ENCODE data around the gene OR1L8. TPM values are rescaled to one million over a fixed set of nuclear protein-coding genes. Genes with fewer than 3 reads are reported as not detected.
"Not testable (repeated sequence)": the region's sequence is repeated elsewhere in the genome, so short reads cannot be mapped to it uniquely, and the experiment has no call there.

Gene OR1L8, protein sequence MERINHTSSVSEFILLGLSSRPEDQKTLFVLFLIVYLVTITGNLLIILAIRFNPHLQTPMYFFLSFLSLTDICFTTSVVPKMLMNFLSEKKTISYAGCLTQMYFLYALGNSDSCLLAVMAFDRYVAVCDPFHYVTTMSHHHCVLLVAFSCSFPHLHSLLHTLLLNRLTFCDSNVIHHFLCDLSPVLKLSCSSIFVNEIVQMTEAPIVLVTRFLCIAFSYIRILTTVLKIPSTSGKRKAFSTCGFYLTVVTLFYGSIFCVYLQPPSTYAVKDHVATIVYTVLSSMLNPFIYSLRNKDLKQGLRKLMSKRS
- polyA plus RNA-seq (2013, experiment 1 of 2; ENCODE audit: insufficient read length), result not detected
- not detected for polyA plus RNA-seq (2013, experiment 2 of 2; ENCODE audit: insufficient read length)

DNA sequence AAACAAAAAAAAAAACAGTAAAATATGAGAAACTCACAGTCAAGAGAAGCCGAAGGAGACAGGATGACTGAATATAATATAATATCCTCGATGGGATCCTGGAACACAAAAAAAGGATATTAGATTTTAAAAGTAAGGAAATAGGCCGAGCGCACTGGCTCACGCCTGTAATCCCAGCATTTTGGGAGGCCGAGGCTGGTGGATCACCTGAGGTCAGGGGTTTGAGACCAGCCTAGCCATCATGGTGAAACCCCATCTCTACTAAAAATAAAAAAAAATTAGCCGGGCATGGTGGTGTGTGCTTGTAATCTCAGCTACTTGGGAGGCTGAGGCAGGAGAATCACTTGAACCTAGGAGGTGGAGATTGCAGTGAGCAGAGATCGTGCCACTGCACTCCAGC lies at the start of gene OR1L8:
Gene OR1L8 (minus strand): TSS at position 101 of the 400 bp plus-strand sequence. CDS start 14,907 bp downstream, outside the sequence.
- not testable (repeated sequence) for DNase-seq

DNA sequence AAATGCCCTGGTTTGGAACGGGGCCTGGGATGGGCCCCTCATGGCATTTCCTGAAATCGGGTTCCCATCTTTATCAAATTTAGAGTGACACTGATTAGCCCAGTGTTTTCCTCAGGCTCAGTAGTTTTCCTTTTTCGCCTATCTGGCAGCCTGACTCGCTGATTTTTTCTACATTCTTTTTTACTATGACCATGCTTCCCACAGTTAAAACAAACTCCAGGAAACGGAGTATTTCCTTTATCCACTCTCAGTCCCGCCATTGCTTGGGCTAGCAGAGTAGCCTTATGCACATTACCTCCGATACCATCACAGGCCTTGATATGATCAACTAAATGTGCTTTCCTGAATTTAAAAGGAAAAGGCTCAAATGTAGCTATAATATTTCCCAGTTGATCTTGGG lies 36.8 kb upstream of the OR1L8 start:
- no peak for DNase-seq

DNA sequence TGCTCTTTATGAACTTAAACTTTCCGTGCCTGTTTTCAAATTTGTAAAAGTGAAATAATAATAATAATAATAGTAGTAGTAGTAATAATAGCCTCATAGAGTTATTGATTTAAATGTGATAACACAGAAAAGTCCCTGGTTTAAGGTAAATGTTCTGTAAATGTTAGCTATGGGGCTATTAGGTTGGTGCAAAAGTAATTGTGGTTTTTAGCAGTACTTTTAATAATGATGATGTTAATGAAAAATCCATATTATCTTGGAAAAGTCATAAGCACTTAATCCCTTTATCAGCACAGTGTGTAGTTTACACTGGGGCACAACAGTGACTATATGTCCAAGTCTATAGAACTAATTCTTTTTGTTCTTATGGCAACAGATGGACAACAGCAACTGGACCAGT lies 31.2 kb upstream of the OR1L8 start, which contains the start of gene OR1Q1:
Gene OR1Q1 (plus strand): TSS at position 377 of the 400 bp plus-strand sequence. CDS start 0 bp downstream, at position 377.
- DNase-seq, result no peak

DNA sequence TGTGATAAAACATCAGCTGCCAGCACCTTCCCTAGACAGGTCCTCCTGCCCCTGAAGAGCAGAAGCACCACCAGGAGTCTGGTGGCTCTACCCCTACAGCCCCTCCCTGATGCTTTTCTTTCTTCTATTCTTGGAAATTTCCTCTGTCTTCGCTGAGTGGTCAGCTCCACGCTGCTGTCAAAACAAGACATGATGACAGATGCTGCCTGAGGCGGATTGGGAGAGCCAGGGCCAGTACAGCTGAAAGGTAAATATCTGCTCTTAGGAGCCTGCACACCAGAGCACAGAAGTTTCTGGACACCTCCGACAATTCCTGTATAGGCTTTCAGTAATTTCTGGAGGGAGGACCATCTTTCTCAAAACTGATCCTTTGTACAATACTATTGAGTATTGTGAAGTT lies 26.6 kb upstream of the OR1L8 start:
- no peak for DNase-seq

DNA sequence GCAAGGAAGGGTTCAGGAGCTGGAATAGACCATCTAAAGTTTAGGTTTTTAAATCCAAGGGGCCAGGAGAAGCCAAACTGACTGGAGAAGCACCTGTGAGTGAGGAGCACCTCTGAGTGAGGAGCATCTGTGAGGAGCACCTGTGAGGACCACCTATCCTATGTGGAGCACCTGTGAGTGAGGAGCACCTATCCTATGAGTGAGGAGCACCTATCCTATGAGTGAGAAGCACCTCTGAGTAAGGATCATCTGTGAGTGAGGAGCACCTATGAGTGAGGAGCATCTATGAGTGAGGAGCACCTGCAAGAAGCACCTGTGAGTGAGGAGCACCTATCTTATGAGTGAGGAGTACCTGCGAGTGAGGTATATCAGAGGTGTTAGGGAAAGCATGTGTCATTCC lies 23.4 kb upstream of the OR1L8 start:
- no peak for DNase-seq

DNA sequence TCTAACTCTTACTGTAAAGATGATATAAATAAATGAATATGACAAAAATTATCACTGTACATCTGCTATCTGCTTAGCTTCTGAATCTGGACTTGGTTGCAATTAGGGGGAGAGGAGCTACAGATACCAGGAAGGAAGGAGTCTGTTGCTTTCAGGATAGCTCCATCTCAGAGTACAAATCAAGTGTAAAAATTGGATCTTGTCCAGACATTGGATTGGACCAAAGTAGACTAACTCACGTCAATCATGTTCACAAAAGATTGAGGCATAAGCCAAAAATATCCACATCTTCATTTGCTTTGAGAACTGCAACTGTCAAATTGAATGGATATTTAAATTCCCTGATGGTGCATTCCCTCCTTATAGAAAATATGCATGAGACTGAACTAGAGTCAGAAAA lies 22.5 kb upstream of the OR1L8 start:
- DNase-seq, result no peak

DNA sequence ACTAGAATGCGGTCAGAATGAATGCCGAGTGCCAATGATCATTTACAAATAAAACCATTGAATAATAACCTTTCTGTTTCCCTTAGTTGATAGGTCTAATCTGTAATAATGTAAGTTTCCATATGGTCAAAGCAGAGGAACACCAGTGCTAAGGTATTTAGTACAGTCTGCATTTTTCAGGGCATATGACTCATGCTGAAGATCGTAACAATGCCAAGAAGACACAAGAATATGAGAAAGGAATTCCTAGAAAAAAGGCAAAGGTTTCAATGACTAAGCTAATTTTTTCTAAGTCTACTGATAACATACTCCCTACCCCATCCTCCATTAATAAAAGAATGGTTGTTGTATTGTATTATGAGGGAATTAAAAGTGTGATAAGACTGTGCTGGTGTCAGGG lies 2.8 kb downstream of the OR1L8 start:
- peak; percentile 28 for DNase-seq

DNA sequence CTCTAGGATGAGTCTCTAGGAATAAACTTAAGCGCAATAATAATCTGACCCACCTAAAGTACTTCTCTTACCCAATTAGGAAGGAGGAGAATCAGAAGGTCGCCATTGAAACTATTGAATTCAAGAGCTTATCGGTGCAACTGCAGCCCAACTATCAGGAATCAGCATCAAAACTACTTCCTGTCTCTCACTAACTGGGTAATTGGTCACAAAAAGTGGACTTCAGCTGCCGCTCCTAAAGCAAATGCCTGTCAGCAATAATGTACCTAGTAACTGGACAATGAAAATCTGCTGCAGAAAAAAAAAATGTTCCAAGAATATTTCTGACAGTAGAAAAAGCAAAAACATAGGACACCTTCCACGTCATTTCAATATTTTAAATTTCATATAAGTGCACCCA lies 3.3 kb downstream of the OR1L8 start:
- no peak for DNase-seq

DNA sequence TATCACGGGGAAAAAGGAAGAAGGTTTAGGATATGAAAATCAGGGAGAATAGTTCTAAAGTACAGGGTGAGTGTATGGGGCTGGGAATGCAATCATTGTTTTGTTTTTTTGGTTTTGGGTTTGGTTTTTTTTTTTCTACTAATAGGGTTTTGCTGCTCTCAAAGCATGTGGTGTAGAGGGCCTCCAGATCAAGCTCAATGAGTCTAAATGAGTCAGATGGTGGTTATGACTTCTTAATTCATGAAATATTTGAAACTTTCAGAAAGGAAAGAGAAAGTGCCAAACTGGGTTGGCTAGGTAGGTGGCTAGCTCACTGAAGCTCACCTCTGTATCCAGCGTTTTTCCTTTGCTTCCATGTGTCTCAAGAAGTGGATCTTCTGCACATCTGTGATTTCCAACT lies 10.7 kb downstream of the OR1L8 start:
- no peak for DNase-seq

DNA sequence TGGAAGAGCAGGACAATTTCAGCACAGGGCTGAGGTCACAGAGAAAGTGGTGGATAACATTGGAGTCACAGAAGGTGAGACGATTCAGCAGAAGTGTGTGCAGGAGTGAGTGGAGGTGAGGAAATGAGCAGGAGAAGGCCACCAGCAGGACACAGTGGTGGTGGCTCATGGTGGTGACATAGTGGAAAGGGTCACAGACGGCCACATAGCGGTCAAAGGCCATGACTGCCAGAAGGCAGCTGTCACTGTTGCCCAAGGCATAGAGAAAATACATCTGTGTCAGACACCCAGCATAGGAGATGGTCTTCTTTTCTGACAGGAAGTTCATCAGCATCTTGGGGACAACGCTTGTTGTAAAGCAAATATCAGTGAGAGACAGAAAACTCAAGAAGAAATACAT lies 15.3 kb downstream of the OR1L8 start:
- DNase-seq, result no peak

DNA sequence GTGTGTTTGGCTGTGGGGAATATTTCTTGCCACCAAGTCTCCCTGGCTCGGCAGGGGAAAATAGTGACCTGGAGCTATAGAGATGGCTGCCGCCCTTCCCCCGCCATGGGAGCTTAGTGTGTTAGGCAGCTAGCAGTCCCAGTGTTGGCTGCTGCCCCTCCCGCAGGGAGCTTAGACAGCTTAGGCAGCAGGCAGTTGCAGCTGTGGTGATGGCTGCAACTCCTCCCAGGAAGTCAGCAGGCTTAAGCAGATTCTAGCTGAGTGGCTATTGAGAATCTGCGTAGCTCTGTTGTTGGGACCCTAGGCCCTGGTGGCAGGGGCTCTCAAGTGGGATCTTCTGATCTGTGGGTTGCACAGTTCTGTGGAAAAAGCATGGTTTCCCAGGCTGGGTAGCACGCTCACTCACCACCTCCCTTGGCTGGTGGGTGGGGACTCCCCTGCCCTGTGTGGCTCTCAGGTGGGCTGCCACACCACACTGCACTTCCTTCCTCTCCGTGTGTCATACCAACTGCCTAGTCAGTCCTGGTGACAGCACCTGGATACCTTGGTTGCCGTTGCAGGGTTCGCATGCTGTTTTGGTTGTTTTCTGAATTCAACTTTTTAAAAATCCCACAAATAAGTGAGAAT lies 20.9 kb downstream of the OR1L8 start:
- DNase-seq, result no peak

DNA sequence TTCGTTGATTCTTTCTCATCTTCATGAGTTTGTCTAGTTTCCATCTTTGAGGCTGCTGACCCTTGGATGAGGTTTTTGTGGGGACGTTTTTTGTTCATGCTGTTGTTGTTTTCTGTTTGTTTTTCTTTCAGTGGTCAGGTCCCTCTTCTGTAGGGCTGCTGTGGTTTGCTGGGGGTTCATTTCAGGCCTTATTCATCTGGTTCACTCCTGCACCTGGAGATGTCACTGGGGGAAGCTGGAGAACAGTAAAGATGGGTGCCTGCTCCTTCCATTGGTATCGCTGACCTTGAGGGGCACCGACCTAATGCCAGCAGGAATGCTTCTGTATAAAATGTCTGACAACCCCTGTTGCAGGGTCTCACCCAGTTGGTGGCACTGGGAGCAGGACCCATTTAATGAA lies 21.7 kb downstream of the OR1L8 start:
- DNase-seq, result no peak

DNA sequence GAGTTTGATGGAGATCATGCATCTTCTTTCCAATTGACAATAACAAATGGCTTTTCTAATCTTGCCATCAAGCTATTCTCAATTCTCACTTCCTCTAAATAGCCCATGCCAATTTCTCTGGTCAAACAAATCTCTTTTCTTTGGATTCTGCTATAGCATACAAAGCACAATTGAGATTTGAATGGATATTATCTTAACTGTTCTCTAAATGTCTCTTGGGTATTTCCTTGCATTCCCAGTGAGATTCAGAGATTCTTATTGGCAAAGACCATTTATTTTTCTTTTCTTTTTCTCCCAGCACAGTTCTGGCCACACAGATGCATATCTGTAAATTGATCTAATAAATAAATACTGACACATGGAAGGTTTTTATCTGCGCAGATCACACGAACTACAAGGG lies 30.4 kb downstream of the OR1L8 start, which contains the start of gene OR1N2:
Gene OR1N2 (plus strand): TSS at position 301 of the 400 bp plus-strand sequence. CDS start 100 bp downstream, outside the sequence.
- DNase-seq, result no peak

DNA sequence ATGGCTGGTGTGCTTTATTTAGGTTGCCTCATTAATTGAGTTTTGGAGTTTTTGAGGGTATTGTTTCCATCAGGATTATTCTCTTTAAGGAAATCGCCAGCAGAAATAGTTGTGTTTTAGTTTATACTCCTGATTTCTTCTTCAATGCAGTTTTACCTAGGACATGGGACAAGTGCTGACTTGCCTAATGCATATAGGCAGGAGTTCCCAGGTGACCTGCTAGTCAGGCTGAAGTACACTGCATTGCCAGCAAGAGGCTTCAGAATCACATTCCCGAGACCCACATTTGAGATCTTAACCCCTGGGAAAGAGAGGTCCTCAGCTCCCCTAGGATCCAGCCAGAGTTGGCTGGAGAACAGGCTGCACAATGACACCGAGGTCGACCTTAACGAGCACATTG lies 31.8 kb downstream of the OR1L8 start:
- no peak for DNase-seq

DNA sequence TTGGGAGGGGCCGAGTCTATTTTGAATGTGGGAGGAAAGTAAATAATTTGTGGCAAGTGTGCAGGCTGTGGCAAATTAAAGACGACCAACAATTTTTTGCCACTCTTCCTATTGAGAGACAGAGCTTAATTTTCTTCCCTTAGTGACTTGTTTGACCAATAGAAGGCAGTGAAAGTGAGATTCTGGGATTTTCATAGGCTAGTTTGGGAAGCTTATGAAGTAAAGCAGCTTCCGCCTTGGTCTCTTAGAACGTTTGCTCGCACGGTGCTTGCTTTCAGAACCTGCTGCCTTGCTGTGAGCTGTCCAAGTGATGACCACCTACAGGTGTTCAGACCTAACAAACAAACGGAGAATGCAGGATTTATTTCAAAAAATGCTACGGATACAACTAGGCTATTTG lies 37.0 kb downstream of the OR1L8 start:
- no peak for DNase-seq

DNA sequence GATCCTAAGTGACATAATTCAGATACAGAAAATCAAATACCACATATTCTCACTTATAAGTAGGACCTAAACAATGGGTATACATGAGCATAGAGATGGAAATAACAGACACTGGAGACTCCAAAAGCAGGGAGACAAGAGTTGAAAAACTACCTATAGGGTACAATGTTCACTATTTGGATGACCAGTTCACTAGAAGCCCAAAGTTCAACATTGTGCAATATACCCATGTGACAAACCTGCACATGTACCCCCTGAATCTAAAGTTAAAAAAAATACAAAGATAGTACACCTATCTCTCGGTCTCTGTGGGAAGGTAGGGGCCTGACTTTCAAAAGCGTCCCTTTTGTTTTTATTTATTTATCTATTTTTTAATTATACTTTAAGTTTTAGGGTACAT lies 44.4 kb downstream of the OR1L8 start:
- DNase-seq, result no peak

DNA sequence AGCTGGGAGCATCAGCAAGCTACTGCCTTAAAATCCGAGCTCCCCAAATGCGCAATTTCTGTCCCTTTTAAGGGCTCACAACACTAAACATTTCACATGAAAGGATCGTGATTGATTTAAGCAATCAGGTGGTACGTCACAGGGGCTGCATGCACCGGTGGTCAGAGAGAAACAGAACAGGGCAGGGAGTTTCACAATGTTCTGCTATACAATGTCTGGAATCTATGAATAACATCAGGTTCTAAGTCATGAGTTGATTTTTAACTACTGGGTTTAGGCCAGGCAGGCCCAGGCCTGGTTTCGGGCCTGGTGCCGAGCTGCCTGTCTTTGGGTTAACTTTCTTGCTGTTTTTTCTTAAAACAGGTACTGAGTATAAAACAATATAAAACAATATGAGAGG lies 46.1 kb downstream of the OR1L8 start:
- DNase-seq, result not testable (repeated sequence)

DNA sequence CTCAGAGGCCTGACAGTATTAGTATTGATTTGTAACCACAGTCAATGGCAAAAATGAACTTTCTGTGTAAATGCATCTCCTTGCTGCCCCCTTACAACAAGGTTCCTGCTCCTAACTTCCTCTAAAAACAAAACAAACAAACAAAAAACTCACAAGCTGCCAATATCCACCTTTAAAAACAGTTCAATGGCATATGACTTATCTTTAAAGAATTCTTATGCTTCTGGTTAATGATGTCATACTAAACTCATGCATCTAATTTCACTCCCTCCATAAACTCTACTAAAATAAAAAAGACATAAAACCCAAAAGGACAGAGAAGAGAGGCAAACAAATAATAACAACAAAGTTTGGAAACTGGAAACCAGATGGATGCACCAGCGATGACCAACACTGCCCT lies 47.0 kb downstream of the OR1L8 start:
- no peak for DNase-seq

DNA sequence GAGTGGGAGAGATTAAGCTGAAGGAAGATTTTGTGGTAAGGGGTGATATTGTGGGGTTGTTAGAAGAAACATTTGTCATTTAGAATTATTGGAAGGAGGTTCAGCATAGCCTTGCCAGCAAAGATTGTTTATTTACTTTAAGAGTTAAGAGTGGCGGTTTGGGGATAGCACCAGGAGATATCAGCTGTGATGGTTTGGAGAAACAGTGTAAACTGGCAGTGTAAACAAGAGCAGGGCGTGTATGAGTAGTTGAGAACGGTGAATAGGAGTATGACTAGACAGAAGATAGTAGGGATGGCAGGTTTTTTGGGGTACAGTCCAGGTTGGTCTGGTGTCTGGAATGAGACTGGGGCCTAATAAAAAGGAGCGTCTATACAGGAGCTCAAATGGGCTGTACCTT lies 52.0 kb downstream of the OR1L8 start:
- not testable (repeated sequence) for DNase-seq

DNA sequence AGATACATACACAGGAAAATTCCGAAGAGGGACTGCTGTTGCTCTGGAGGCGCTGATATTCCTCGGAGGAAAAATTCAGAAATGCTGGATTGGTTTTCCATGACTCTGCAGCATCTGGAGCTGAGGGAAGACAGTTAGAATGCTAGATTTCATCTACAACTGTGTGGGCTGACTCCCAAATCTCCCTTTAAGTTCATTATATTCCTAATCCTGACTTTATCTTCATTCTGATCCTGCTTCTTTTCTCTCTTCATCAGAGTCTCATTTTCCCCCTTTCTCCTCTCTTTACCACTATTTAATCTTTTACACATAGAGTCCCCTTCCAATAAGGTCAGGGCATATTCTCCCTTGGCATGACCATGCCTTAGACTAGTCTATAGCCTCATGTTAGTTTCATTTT lies 56.0 kb downstream of the OR1L8 start, which contains the start of gene OR1N1:
Gene OR1N1 (minus strand): TSS at position 101 of the 400 bp plus-strand sequence. CDS start 0 bp downstream, at position 101.
- no peak for DNase-seq

DNA sequence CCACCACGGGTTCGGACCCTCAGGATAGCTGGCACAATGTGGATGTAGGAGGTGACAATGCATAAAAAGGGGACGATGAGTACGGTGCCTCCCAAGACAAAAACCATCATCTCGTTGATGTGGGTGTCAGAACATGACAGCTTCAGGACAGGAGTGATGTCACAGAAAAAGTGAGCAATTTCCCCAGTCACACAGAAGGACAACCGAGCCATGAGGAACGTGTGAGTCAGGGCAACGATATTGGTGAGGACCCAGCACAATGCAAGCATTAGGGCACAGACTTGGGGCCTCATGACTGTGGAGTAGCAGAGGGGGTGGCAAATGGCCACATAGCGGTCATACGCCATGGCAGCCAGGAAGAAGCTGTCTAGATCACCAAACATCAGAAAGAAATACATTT lies 56.6 kb downstream of the OR1L8 start:
- no peak for DNase-seq

DNA sequence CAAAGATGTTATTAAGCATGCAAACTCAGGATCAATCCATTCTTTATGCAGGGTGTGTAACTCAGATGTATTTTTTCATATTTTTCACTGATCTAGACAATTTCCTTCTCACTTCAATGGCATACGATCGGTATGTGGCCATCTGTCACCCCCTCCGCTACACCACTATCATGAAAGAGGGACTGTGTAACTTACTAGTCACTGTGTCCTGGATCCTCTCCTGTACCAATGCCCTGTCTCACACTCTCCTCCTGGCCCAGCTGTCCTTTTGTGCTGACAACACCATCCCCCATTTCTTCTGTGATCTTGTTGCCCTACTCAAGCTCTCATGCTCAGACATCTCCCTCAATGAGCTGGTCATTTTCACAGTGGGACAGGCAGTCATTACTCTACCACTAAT lies 63.8 kb downstream of the OR1L8 start:
- no peak for DNase-seq

DNA sequence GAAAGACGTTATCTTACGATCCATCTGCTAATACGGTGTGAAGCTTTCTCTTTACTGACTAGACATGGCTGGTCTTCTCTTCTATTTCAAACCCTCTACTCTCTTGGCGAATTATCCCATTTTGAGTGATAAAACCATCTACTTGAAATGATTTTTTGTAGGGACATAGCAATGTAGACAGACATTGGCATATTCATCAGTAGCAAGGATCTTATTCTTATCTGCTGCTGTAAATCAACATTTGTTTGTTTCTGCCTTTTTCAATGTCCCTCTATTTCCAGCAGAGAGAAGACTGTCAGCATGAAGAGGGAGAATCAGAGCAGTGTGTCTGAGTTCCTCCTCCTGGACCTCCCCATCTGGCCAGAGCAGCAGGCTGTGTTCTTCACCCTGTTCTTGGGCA lies 64.3 kb downstream of the OR1L8 start, which contains the start of gene OR1J4:
Gene OR1J4 (plus strand): TSS at position 301 of the 400 bp plus-strand sequence. CDS start 0 bp downstream, at position 301.
- no peak for DNase-seq

DNA sequence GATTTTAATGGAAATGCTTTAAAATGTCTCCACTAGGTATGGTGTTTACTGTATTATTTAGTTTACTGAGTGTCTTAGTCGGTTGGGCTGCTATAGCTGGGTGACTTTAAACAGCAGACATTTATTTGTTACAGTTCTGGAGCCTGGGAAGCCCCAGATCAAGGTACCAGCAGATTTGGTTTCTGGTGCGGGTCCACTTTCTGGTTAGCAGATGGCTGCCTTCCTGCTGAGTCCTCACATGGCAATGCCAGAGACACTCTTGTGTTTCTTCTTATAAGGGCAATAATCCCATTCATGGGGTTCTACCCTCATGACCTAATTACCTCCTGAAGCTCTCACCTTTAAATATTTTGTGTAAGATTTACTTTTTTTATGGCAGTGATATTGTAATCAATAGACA lies 65.0 kb downstream of the OR1L8 start:
- DNase-seq, result no peak
